NB4 (cell line): Measurements from ENCODE around the gene CDH13.

Source experiments
- CTCF ChIP-seq: IDR thresholded peaks from one replicate; pipeline ENCODE4 v1.5.1; 2012; ENCODE audit warnings: low read depth, low read length
- MAX ChIP-seq: IDR thresholded peaks from 2 replicates; pipeline ENCODE4 v1.6.1; 2011; ENCODE audit warnings: low read depth, low read length
- MYC ChIP-seq: IDR thresholded peaks from 2 replicates; pipeline ENCODE4 v1.6.1; 2011; ENCODE audit warnings: low read depth, low read length
- POLR2A ChIP-seq: IDR thresholded peaks from 2 replicates; pipeline ENCODE4 v1.6.1; 2011; ENCODE audit warnings: mild to moderate bottlenecking; ENCODE audit not compliant: insufficient read length; ENCODE audit errors: extremely low read depth

DNA sequence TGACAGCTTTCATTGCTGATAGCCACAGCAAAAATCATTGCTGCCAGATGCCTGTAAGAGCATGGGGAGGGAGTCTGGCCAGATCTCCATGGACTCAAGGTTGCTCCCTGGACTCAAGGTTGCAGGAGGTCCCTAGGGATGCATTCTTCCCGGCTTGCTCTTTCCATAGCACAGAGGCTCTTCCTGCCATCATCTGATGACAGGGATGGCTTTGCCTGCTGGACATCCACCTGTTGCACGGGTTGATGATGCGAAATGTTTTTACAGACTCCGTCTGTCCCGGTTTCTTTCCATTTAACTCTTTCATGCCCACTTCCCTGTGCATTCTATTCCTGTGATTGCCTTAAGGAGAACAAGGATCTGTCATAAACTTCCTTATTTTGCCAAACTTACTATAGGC is 1065.5 kb downstream of the CDH13 start:
- TF ChIP-seq CTCF (no peak), MAX (no peak), POLR2A (no peak), MYC (no peak)
